Subcutaneous adipose tissue (tissue), 4 donors: Measurements from ENCODE around the gene FAM43A. TPM values are rescaled to one million over a fixed set of nuclear protein-coding genes. Genes with fewer than 3 reads are reported as not detected.

Experiments used
- CTCF ChIP-seq: fragments of 450-650 bp; IDR thresholded peaks from one replicate; pipeline ENCODE4 v1.5.1; 2016; ENCODE audit warnings: low read depth, mild to moderate bottlenecking, control low read depth, antibody characterized with exemption, moderate library complexity
- total RNA-seq, 4 donors: library from RNA; depleted of rRNA; stranded (reverse); fragments of >200 nt; gene quantifications; one replicate each; pipeline ENCODE4 v1.1.0, GENCODE V29; 2016

FAM43A gene
- total RNA-seq, 4 donors from 2014 or later: 4.4 to 24.5 (median 9.1) TPM

- no peak for TF ChIP-seq CTCF
Observed at GRCh38 chr3:194691481-194692283, 6.0 kb downstream of the FAM43A start.

- TF ChIP-seq CTCF: no peak
Observed at GRCh38 chr3:194696702-194697101, 11.0 kb downstream of the FAM43A start.

- no peak for TF ChIP-seq CTCF
Observed at GRCh38 chr3:194702545-194702944, 16.9 kb downstream of the FAM43A start.

- no peak for TF ChIP-seq CTCF
Observed at GRCh38 chr3:194705227-194705626, 19.5 kb downstream of the FAM43A start.

GRCh38 chr3:194705761-194706160 is 20.1 kb downstream of the FAM43A start:
- no peak for TF ChIP-seq CTCF

GRCh38 chr3:194707147-194707540 is 21.5 kb downstream of the FAM43A start:
- TF ChIP-seq CTCF: no peak

GRCh38 chr3:194711286-194711685 is 25.6 kb downstream of the FAM43A start:
- no peak for TF ChIP-seq CTCF
